GM23338 (cell line): ENCODE measurements around the gene ANKRD44. TPM values are rescaled to one million over a fixed set of nuclear protein-coding genes. Genes with fewer than 3 reads are reported as not detected.

ENCODE experiments used
- ATAC-seq: fragments of 200-7000 bp; cut with Tn5 transposase; 3 replicates; pipeline ENCODE4 v1.9.1; 2020
- DNase-seq: peaks from one replicate; pipeline ENCODE4 v3.0.0-alpha.2; 2015; ENCODE audit warnings: low spot score
- H2AFZ ChIP-seq: fragments of 200-600 bp; sonication (generic); 2 replicates; pipeline ENCODE4 v1.8.0; 2016; ENCODE audit warnings: antibody characterized with exemption, mild to moderate bottlenecking, moderate library complexity
- H3F3A ChIP-seq: fragments of 200-600 bp; sonication (generic); replicated peaks from 2 replicates; pipeline ENCODE4 v1.8.0; 2017; ENCODE audit warnings: antibody characterized with exemption, mixed run types, low read depth
- H3K27ac ChIP-seq: fragments of 200-600 bp; sonication (generic); 2 replicates; pipeline ENCODE4 v1.6.1; 2016; ENCODE audit warnings: low read depth
- H3K27me3 ChIP-seq: fragments of 200-600 bp; sonication (generic); 2 replicates; pipeline ENCODE4 v1.8.0; 2016; ENCODE audit warnings: mild to moderate bottlenecking, mixed run types, moderate library complexity; ENCODE audit not compliant: insufficient read depth
- H3K36me3 ChIP-seq: fragments of 200-600 bp; sonication (generic); 2 replicates; pipeline ENCODE4 v1.8.0; 2016; ENCODE audit warnings: mild to moderate bottlenecking; ENCODE audit not compliant: insufficient read depth
- H3K4me1 ChIP-seq: fragments of 200-600 bp; sonication (generic); 2 replicates; pipeline ENCODE4 v1.8.0; 2016; ENCODE audit warnings: mild to moderate bottlenecking, moderate library complexity; ENCODE audit not compliant: insufficient read depth
- H3K4me2 ChIP-seq: fragments of 200-600 bp; sonication (generic); 2 replicates; pipeline ENCODE4 v1.7.1; 2017; ENCODE audit warnings: mixed run types
- H3K4me3 ChIP-seq: fragments of 200-600 bp; sonication (generic); 2 replicates; pipeline ENCODE4 v1.6.1; 2016; ENCODE audit warnings: mixed run types
- H3K79me2 ChIP-seq: fragments of 200-600 bp; sonication (generic); replicated peaks from 2 replicates; pipeline ENCODE4 v1.8.0; 2017; ENCODE audit warnings: mild to moderate bottlenecking; ENCODE audit not compliant: insufficient read depth
- H3K9me2 ChIP-seq: fragments of 200-600 bp; sonication (generic); 2 replicates; pipeline ENCODE4 v1.8.0; 2017; ENCODE audit not compliant: insufficient read depth
- H4K20me1 ChIP-seq: fragments of 200-600 bp; sonication (generic); replicated peaks from 2 replicates; pipeline ENCODE4 v1.8.0; 2017; ENCODE audit warnings: mild to moderate bottlenecking; ENCODE audit not compliant: insufficient read depth
- H3K27ac Mint-ChIP-seq: 2 replicates; pipeline ENCODE4 v1.8.0; 2020; ENCODE audit warnings: inconsistent platforms, mild to moderate bottlenecking, moderate library complexity, mixed read lengths
- H3K27me3 Mint-ChIP-seq: 3 replicates; pipeline ENCODE4 v1.8.0; 2022; ENCODE audit warnings: low read depth, mild to moderate bottlenecking, moderate library complexity, mixed read lengths, inconsistent platforms; ENCODE audit not compliant: insufficient read depth, poor library complexity
- H3K36me3 Mint-ChIP-seq: 3 replicates; pipeline ENCODE4 v1.8.0; 2021; ENCODE audit warnings: low read depth, mild to moderate bottlenecking, inconsistent platforms, moderate library complexity, mixed read lengths
- H3K4me1 Mint-ChIP-seq: 3 replicates; pipeline ENCODE4 v1.8.0; 2020; ENCODE audit warnings: mild to moderate bottlenecking, inconsistent platforms, mixed read lengths
- H3K4me3 Mint-ChIP-seq: 3 replicates; pipeline ENCODE4 v1.8.0; 2021; ENCODE audit warnings: moderate library complexity, mild to moderate bottlenecking, inconsistent platforms, mixed read lengths
- H3K9me3 Mint-ChIP-seq: 3 replicates; pipeline ENCODE4 v1.8.0; 2020; ENCODE audit warnings: moderate library complexity, mild to moderate bottlenecking, inconsistent platforms, mixed read lengths
- EZH2phosphoT487 ChIP-seq: fragments of 200-600 bp; sonication (generic); IDR thresholded peaks from one replicate; pipeline ENCODE4 v1.8.1; 2018; ENCODE audit warnings: antibody characterized with exemption; ENCODE audit not compliant: unreplicated experiment
- JUNB ChIP-seq: IDR thresholded peaks from one replicate; pipeline ENCODE4 v1.6.1; 2016; ENCODE audit warnings: antibody characterized with exemption; ENCODE audit not compliant: unreplicated experiment
- ZNF114 ChIP-seq: fragments of 250-450 bp; sonication (Bioruptor Pico); IDR thresholded peaks from 2 replicates; pipeline ENCODE4 v1.5.0; 2020; ENCODE audit warnings: mild to moderate bottlenecking, moderate library complexity
- polyA plus RNA-seq: library from polyadenylated mRNA; unstranded; fragments of >200 nt; fragmentation: Nextera tagmentation; extraction: Ambion mirVana; gene quantifications from 2 replicates; pipeline ENCODE4 v1.2.1, GENCODE V29; 2016
- total RNA-seq: library from RNA; depleted of rRNA; stranded (reverse); fragments of >200 nt; shearing (Covaris generic); gene quantifications from 2 replicates; pipeline ENCODE4 v1.2.3, GENCODE V29; 2014
- TF ChIP-seq, protein P1 (sequence below): fragments of 250-450 bp; sonication (Bioruptor Pico); IDR thresholded peaks from 2 replicates; pipeline ENCODE4 v1.5.0; 2020; ENCODE audit warnings: mild to moderate bottlenecking, moderate library complexity
- TF ChIP-seq, protein P2 (sequence below): IDR thresholded peaks from 2 replicates; pipeline ENCODE4 v1.6.1; 2016; ENCODE audit warnings: antibody characterized with exemption
- TF ChIP-seq, protein P3 (sequence below): IDR thresholded peaks from one replicate; pipeline ENCODE4 v1.6.1; 2018; ENCODE audit warnings: antibody characterized with exemption; ENCODE audit not compliant: unreplicated experiment

ANKRD44 gene
- total and polyA plus RNA-seq, 2 experiments from 2014 or later: 0.44 to 0.56 TPM

DNA sequence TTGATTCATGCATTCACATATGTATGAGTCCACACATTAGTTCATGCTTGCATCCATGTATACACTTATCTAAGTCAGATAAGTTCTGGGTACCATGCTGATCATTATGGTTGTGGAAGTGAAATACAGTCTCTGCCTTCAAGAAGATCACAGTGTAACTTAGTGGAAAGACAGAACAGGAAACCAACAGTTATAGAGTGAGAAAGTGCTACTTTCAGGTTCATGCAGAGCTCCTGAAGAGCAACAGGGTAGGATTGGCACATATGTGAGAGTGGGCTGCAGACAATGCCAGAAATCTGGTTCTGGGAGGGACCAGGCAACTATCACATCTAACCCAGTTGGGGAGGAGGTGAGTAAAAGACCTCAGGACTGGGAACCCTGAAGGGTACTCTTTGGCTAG, 348.7 kb downstream of the ANKRD44 start (continued):
- TF ChIP-seq, protein P1, sequence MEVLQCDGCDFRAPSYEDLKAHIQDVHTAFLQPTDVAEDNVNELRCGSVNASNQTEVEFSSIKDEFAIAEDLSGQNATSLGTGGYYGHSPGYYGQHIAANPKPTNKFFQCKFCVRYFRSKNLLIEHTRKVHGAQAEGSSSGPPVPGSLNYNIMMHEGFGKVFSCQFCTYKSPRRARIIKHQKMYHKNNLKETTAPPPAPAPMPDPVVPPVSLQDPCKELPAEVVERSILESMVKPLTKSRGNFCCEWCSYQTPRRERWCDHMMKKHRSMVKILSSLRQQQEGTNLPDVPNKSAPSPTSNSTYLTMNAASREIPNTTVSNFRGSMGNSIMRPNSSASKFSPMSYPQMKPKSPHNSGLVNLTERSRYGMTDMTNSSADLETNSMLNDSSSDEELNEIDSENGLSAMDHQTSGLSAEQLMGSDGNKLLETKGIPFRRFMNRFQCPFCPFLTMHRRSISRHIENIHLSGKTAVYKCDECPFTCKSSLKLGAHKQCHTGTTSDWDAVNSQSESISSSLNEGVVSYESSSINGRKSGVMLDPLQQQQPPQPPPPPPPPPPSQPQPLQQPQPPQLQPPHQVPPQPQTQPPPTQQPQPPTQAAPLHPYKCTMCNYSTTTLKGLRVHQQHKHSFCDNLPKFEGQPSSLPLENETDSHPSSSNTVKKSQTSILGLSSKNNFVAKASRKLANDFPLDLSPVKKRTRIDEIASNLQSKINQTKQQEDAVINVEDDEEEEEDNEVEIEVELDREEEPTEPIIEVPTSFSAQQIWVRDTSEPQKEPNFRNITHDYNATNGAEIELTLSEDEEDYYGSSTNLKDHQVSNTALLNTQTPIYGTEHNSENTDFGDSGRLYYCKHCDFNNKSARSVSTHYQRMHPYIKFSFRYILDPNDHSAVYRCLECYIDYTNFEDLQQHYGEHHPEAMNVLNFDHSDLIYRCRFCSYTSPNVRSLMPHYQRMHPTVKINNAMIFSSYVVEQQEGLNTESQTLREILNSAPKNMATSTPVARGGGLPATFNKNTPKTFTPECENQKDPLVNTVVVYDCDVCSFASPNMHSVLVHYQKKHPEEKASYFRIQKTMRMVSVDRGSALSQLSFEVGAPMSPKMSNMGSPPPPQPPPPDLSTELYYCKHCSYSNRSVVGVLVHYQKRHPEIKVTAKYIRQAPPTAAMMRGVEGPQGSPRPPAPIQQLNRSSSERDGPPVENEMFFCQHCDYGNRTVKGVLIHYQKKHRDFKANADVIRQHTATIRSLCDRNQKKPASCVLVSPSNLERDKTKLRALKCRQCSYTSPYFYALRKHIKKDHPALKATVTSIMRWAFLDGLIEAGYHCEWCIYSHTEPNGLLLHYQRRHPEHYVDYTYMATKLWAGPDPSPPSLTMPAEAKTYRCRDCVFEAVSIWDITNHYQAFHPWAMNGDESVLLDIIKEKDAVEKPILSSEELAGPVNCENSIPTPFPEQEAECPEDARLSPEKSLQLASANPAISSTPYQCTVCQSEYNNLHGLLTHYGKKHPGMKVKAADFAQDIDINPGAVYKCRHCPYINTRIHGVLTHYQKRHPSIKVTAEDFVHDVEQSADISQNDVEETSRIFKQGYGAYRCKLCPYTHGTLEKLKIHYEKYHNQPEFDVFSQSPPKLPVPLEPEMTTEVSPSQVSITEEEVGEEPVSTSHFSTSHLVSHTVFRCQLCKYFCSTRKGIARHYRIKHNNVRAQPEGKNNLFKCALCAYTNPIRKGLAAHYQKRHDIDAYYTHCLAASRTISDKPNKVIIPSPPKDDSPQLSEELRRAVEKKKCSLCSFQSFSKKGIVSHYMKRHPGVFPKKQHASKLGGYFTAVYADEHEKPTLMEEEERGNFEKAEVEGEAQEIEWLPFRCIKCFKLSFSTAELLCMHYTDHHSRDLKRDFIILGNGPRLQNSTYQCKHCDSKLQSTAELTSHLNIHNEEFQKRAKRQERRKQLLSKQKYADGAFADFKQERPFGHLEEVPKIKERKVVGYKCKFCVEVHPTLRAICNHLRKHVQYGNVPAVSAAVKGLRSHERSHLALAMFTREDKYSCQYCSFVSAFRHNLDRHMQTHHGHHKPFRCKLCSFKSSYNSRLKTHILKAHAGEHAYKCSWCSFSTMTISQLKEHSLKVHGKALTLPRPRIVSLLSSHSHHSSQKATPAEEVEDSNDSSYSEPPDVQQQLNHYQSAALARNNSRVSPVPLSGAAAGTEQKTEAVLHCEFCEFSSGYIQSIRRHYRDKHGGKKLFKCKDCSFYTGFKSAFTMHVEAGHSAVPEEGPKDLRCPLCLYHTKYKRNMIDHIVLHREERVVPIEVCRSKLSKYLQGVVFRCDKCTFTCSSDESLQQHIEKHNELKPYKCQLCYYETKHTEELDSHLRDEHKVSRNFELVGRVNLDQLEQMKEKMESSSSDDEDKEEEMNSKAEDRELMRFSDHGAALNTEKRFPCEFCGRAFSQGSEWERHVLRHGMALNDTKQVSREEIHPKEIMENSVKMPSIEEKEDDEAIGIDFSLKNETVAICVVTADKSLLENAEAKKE (CRISPR knock-in tag): no peak
- TF ChIP-seq EZH2phosphoT487 (no peak), JUNB (no peak)

DNA sequence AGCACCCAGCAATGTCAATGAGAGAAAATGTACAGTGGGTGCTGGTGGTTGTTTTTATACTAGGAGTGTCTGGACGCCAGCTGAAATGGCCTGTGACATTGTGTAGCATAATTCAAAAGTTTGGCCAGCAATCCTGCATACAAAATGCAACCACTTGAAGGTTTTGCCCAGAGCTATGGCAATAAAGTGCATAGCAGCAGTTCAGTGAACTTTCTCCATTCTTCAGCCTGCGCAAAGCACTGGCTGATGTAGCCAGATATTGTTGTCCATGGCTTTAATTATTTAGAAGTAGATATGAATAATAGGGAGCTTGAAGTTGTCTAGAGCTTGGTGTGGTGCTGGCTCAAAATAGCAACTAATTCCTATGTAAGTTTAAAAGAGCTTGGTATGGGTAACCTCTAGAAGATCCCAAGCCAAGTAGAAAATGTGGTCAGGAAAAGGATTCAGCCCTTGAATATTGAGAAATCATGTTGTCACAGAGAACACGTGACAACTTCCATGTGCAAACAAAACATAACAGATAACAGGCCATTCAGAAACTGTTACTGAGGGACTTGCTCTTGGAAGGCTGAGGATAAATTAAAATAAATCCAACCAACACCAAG, 350.7 kb downstream of the ANKRD44 start:
- DNase-seq (no peak), ATAC-seq (no peak)
- Histone ChIP-seq H3F3A (no peaks in the 10 kb centered on the region), H3K27ac (no peak overlapping the region), H3K4me1 (peaks cover 27% of the 10 kb centered on the region), H3K4me2 (no peak overlapping the region), H3K79me2 (no peaks in the 10 kb centered on the region), H3K4me3 (no peak overlapping the region), H2AFZ (no peak overlapping the region), H3K9me2 (no peaks in the 10 kb centered on the region), H4K20me1 (no peaks in the 10 kb centered on the region), H3K27me3 (no peaks in the 10 kb centered on the region), H3K36me3 (no peaks in the 10 kb centered on the region)
- no peak overlapping the region for H3K4me3 Mint-ChIP-seq
- H3K27me3 Mint-ChIP-seq: peaks cover 1% of the 10 kb centered on the region
- peaks cover 26% of the 10 kb centered on the region for H3K4me1 Mint-ChIP-seq
- H3K9me3 Mint-ChIP-seq: no peaks in the 10 kb centered on the region; the same call in 2 of the 3 replicates
- no peaks in the 10 kb centered on the region for H3K36me3 Mint-ChIP-seq
- H3K27ac Mint-ChIP-seq: no peak overlapping the region
- no peak for TF ChIP-seq ZNF114
- TF ChIP-seq, protein P2, sequence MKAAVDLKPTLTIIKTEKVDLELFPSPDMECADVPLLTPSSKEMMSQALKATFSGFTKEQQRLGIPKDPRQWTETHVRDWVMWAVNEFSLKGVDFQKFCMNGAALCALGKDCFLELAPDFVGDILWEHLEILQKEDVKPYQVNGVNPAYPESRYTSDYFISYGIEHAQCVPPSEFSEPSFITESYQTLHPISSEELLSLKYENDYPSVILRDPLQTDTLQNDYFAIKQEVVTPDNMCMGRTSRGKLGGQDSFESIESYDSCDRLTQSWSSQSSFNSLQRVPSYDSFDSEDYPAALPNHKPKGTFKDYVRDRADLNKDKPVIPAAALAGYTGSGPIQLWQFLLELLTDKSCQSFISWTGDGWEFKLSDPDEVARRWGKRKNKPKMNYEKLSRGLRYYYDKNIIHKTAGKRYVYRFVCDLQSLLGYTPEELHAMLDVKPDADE: no peak
- TF ChIP-seq, protein P3, sequence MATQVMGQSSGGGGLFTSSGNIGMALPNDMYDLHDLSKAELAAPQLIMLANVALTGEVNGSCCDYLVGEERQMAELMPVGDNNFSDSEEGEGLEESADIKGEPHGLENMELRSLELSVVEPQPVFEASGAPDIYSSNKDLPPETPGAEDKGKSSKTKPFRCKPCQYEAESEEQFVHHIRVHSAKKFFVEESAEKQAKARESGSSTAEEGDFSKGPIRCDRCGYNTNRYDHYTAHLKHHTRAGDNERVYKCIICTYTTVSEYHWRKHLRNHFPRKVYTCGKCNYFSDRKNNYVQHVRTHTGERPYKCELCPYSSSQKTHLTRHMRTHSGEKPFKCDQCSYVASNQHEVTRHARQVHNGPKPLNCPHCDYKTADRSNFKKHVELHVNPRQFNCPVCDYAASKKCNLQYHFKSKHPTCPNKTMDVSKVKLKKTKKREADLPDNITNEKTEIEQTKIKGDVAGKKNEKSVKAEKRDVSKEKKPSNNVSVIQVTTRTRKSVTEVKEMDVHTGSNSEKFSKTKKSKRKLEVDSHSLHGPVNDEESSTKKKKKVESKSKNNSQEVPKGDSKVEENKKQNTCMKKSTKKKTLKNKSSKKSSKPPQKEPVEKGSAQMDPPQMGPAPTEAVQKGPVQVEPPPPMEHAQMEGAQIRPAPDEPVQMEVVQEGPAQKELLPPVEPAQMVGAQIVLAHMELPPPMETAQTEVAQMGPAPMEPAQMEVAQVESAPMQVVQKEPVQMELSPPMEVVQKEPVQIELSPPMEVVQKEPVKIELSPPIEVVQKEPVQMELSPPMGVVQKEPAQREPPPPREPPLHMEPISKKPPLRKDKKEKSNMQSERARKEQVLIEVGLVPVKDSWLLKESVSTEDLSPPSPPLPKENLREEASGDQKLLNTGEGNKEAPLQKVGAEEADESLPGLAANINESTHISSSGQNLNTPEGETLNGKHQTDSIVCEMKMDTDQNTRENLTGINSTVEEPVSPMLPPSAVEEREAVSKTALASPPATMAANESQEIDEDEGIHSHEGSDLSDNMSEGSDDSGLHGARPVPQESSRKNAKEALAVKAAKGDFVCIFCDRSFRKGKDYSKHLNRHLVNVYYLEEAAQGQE: no peak
